ENCODE data around the gene TWIST2.

TWIST2 gene

GRCh38 chr2:238856713-238857567 is 9.1 kb downstream of the TWIST2 start:
- DNase-seq (ENCODE audit: low spot score), result no peak

- no peak for DNase-seq (ENCODE audit: low spot score)
Observed at GRCh38 chr2:238857959-238858358, 10.1 kb downstream of the TWIST2 start.

- DNase-seq (ENCODE audit: low spot score), result no peak
Observed at GRCh38 chr2:238859636-238860347, 11.9 kb downstream of the TWIST2 start.

- DNase-seq (ENCODE audit: low spot score), result no peak
Observed at GRCh38 chr2:238861013-238861730, 13.3 kb downstream of the TWIST2 start.

- DNase-seq (ENCODE audit: low spot score), result no peak
Observed at GRCh38 chr2:238861766-238862315, 14.0 kb downstream of the TWIST2 start.

- DNase-seq (ENCODE audit: low spot score), result no peak
Observed at GRCh38 chr2:238862701-238863100, 14.8 kb downstream of the TWIST2 start.

- DNase-seq (ENCODE audit: low spot score), result no peak
Observed at GRCh38 chr2:238863231-238863630, 15.3 kb downstream of the TWIST2 start.

- DNase-seq (ENCODE audit: low spot score), result no peak
Observed at GRCh38 chr2:238863749-238864206, 15.9 kb downstream of the TWIST2 start.

- peak; percentile 94 for DNase-seq (ENCODE audit: low spot score)
Observed at GRCh38 chr2:238864207-238865014, 16.5 kb downstream of the TWIST2 start.

- DNase-seq (ENCODE audit: low spot score), result no peak
Observed at GRCh38 chr2:238865015-238865719, 17.3 kb downstream of the TWIST2 start.

GRCh38 chr2:238865744-238866355 is 18.0 kb downstream of the TWIST2 start:
- DNase-seq (ENCODE audit: low spot score), result no peak

GRCh38 chr2:238866656-238867277 is 18.9 kb downstream of the TWIST2 start:
- no peak for DNase-seq (ENCODE audit: low spot score)

- DNase-seq (ENCODE audit: low spot score), result no peak
Observed at GRCh38 chr2:238868067-238868524, 20.2 kb downstream of the TWIST2 start.

- no peak for DNase-seq (ENCODE audit: low spot score)
Observed at GRCh38 chr2:238868616-238869292, 20.9 kb downstream of the TWIST2 start.

- no peak for DNase-seq (ENCODE audit: low spot score)
Observed at GRCh38 chr2:238869293-238870124, 21.6 kb downstream of the TWIST2 start.

GRCh38 chr2:238870261-238870660 is 22.4 kb downstream of the TWIST2 start:
- no peak for DNase-seq (ENCODE audit: low spot score)

GRCh38 chr2:238872026-238872425 is 24.1 kb downstream of the TWIST2 start:
- DNase-seq (ENCODE audit: low spot score), result no peak
